ENCODE results near the gene MTFR1L.

The MTFR1L gene

DNA sequence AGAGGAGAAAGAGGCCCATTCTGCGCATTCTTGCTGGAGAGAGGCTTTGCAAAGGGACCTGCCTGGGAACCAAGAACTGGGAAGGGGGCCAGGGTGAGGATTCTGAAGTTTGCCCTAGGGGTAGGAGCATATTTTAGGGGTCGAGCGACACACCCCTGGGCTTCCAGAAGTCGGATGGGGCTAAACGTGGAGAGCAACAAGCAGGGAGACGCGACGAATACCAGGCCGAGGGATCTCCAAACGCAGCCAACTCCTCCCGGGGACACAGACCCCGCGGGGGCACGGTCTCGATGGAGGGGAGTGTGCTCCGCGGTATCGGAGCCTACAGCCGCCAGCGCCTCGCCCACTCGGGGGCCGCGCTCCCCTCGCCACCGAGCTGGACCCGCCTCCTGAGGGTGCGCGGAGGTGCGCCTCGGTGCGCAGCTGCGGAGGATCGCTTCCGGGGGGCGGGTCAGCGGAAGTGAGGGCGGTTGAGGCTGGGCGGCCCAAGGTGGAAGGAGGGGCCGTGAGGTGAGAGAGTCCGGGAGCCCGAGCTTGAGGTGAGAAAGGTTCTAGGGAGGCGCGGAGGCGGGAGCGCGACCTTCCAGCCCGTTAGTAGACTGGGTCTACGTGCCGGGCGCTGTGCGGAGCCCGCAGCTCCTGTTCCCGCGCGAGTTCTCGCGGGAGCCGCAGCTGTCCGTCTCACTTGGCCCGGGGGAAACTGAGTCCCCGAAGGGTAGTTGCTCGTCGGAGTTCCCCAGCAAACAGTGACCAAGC lies at the start of gene MTFR1L:
Gene MTFR1L, plus strand, starts transcription at position 464 of the 756 bp plus-strand sequence. CDS start 3,151 bp downstream, outside the sequence.
- ChIA-PET POLR2A (interaction anchor here (0.7 to 1.7 kb wide), 11 partner anchors 9 to 206 kb away, joined by 3 to 11 read pairs (median 3); partner anchors contain the start of genes PAFAH2 and PAQR7), CTCF (interaction anchor here (0.5 kb wide), 1 partner anchor 112 kb away, joined by 3 read pairs; no protein-coding TSS in a partner anchor)
- DNase-seq (ENCODE audit: extremely low spot score) = peak; percentile 87
- TF ChIP-seq L3MBTL2 (conservative IDR thresholded peaks at IDR 0.05) (peak; percentile 34; the same call in 1 of the 2 replicates), HDGF (IDR thresholded peaks at IDR 0.05; ENCODE audit: borderline replicate concordance) (peak; percentile 41; the same call in 1 of the 2 replicates), SUZ12 (IDR thresholded peaks at IDR 0.05) (no peak), ELF4 (IDR thresholded peaks at IDR 0.05) (0 out of 2 replicates have a peak, but pooled peaks have one; percentile 23)
- TF ChIP-seq, protein P1, sequence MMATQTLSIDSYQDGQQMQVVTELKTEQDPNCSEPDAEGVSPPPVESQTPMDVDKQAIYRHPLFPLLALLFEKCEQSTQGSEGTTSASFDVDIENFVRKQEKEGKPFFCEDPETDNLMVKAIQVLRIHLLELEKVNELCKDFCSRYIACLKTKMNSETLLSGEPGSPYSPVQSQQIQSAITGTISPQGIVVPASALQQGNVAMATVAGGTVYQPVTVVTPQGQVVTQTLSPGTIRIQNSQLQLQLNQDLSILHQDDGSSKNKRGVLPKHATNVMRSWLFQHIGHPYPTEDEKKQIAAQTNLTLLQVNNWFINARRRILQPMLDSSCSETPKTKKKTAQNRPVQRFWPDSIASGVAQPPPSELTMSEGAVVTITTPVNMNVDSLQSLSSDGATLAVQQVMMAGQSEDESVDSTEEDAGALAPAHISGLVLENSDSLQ (IDR thresholded peaks at IDR 0.05) = peak; percentile 85

DNA sequence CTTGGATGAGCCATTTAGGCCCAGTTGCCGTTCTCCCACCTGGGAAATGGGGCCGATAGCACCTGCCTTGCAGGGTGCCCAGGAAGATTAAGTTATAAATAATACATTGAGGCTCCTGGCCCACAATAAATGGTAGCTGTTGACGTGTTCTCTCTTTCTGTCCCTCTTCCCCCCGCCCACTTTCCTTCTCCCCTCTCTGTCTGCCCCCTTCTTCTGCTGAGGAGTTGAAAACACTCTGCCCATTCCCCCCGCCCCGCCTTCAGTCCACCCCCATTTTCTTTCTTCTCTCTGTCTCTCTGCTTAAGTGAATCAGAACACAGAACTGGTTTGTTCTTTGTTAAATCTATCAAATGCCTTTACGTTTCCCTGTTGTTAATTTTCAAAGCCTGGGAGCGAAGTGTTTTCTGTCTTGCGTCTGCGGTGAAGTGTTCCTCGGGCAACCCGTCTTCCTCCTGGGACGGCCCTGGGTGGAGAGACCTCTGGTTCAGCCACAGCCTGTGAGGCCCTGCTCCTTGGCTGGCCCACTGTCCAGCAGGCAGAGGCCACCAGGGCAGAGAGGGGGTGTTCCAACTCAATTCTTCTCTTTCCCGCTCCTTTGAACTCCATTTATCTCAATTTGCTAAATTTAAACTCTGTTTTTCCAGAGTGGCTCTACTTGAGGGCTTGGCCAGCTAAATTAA lies 49.1 kb upstream of the MTFR1L start:
- DNase-seq (ENCODE audit: extremely low spot score) = no peak
- TF ChIP-seq ARNT (IDR thresholded peaks at IDR 0.05) = no peak
- TF ChIP-seq L3MBTL2 (conservative IDR thresholded peaks at IDR 0.05) = no peak
- TF ChIP-seq FOXM1 (IDR thresholded peaks at IDR 0.05; ENCODE audit: borderline replicate concordance) = no peak
- TF ChIP-seq, protein P1 (IDR thresholded peaks at IDR 0.05) = no peak
- TF ChIP-seq FOXA1 (IDR thresholded peaks at IDR 0.05) = no peak
- no peak for TF ChIP-seq BHLHE40 (IDR thresholded peaks at IDR 0.05; ENCODE audit: borderline replicate concordance)
- no peak for TF ChIP-seq ZNF384 (IDR thresholded peaks at IDR 0.05)
- TF ChIP-seq SUZ12 (IDR thresholded peaks at IDR 0.05) = no peak
- no peak for TF ChIP-seq LEF1 (IDR thresholded peaks at IDR 0.05; ENCODE audit: borderline replicate concordance)
- TF ChIP-seq CTBP1 (IDR thresholded peaks at IDR 0.05; ENCODE audit: borderline replicate concordance) = no peak
- POLR2A ChIA-PET = no interaction called here
- CTCF ChIA-PET = no interaction called here

DNA sequence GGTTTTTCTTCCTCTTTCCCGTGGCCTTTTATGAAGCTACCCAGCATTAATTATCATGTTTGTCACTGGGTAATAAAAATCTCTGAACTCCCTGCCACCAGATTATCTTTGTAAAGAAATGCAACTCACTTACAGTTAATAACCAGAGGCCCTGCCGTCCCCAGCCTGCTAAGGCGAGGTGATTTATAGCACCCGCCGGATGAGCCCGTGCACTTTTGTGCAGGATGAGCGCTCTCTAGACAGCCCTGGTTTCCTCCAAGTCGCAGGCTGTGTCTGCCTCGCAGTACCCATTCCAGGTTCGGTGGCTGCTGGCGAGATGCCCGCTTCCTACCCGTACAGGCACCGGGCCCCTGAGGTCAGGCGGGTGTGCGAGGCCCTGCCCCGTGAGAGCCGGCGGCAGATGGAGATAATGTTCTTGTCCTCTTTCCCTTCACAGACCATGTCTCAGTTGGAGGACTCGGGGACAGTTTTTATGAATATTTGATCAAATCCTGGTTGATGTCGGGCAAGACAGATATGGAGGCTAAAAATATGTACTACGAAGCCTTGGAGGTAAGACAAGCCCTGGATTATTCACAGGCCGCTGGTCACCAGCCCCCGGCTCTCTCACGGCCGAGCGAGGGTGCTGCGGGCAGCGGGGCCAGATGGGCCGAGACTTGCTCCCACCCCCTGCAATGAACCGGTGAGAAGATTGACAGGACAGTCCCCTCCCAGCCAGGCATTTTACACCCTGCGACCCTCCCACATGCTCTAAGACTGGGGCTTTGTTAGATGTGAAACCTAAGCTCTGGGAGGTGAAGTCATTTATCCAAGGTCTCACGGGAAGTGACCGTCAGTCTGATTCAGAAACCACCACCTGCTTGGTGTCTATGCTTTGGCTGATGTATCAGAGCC lies 48.3 kb upstream of the MTFR1L start:
- ChIA-PET POLR2A (interaction anchor here (0.6 to 0.9 kb wide), 2 partner anchors 14 to 20 kb away, joined by 3 read pairs; no protein-coding TSS in a partner anchor), CTCF (interaction anchor here (0.8 kb wide), 1 partner anchor 23 kb away, joined by 3 read pairs; no protein-coding TSS in a partner anchor)
- DNase-seq (ENCODE audit: extremely low spot score) = peak; percentile 67
- TF ChIP-seq, protein P1 (IDR thresholded peaks at IDR 0.05) = peak; percentile 96
- TF ChIP-seq CTBP1 (IDR thresholded peaks at IDR 0.05; ENCODE audit: borderline replicate concordance) (0 out of 2 replicates have a peak, but pooled peaks have one; percentile 67), ELF4 (IDR thresholded peaks at IDR 0.05) (no peak), BHLHE40 (IDR thresholded peaks at IDR 0.05; ENCODE audit: borderline replicate concordance) (no peak)

DNA sequence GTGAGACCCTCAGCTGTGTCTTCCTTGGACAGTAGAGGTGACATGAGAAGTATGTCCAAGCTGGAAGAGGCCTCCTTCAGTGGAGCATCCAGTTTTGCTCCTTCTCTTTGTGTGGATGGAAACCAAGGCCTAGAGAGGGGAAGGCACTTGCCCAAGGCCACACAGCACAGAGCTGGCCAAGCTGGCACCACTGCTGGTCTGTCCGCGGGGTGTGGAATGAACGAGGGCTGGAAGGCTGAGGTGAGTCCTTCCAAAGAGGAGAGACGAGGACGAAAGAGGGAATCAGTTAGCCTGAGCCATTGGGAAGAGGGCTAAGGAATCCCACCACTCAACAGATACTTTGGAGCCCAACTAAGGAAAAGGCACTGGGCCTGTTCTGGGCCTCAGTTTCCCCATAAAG lies 47.6 kb upstream of the MTFR1L start:
- no peak for DNase-seq (ENCODE audit: extremely low spot score)
- ChIA-PET CTCF (interaction anchor here (0.8 kb wide), 1 partner anchor 23 kb away, joined by 3 read pairs; no protein-coding TSS in a partner anchor), POLR2A (interaction anchor here (0.9 kb wide), 1 partner anchor 20 kb away, joined by 3 read pairs; no protein-coding TSS in a partner anchor)
- TF ChIP-seq FOXM1 (IDR thresholded peaks at IDR 0.05; ENCODE audit: borderline replicate concordance) = no peak
- no peak for TF ChIP-seq TARDBP (IDR thresholded peaks at IDR 0.05)
- no peak for TF ChIP-seq FOXA1 (IDR thresholded peaks at IDR 0.05)

DNA sequence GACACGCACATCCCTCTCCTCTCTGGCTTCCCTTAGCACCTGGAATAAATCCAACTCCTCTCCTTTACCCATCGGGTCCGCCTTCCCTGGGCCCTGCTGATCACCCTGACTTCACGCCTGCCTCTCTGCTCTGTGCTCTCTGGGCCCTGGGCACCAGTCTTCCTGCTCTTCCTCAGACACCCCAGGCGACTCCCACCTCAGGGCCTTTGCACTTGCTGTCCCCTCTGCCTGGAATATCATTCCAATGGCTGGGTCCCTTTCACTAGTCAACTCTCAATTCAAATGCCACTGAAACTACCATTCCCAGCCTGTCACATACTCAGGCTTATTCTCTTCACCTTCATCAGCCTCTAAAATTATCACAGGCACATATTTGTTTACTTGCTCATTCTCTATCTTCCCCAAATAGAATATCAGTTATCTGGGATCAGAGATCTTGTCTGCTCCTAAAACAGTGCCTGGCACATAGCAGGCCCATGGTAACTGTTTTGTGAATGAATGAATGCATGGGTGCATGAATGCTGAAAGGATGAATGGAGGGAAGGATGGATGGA lies 47.0 kb upstream of the MTFR1L start:
- CTCF ChIA-PET = no interaction called here
- no peak for DNase-seq (ENCODE audit: extremely low spot score)
- POLR2A ChIA-PET = no interaction called here
- TF ChIP-seq LEF1 (IDR thresholded peaks at IDR 0.05; ENCODE audit: borderline replicate concordance) (no peak), HDGF (IDR thresholded peaks at IDR 0.05; ENCODE audit: borderline replicate concordance) (no peak), L3MBTL2 (conservative IDR thresholded peaks at IDR 0.05) (no peak), BHLHE40 (IDR thresholded peaks at IDR 0.05; ENCODE audit: borderline replicate concordance) (no peak), FOXM1 (IDR thresholded peaks at IDR 0.05; ENCODE audit: borderline replicate concordance) (no peak), TARDBP (IDR thresholded peaks at IDR 0.05) (no peak), FOXA1 (IDR thresholded peaks at IDR 0.05) (no peak), FOXK2 (IDR thresholded peaks at IDR 0.05) (no peak), SUZ12 (IDR thresholded peaks at IDR 0.05) (no peak), ELF4 (IDR thresholded peaks at IDR 0.05) (no peak), NFRKB (IDR thresholded peaks at IDR 0.05) (no peak), ARNT (IDR thresholded peaks at IDR 0.05) (no peak)
- TF ChIP-seq, protein P1 (IDR thresholded peaks at IDR 0.05) = no peak

All from HEK293T (cell line).